GM18951 (cell line): Measurements from ENCODE around the gene CD74.

ENCODE experiments used
- POLR2A ChIP-seq: IDR thresholded peaks from 4 replicates; pipeline ENCODE4 v1.6.1; 2011; ENCODE audit warnings: mild to moderate bottlenecking; ENCODE audit not compliant: insufficient read length, insufficient read depth; ENCODE audit errors: extremely low read depth
- in situ Hi-C: fragments of 300-500 bp; cut with MboI; formaldehyde crosslinking; loops from one replicate; pipeline ENCODE4 v1.12.0; 2022; ENCODE audit warnings: low sequenced_read_pairs, mixed read lengths, inconsistent platforms; ENCODE audit not compliant: unreplicated experiment

CD74 gene

DNA sequence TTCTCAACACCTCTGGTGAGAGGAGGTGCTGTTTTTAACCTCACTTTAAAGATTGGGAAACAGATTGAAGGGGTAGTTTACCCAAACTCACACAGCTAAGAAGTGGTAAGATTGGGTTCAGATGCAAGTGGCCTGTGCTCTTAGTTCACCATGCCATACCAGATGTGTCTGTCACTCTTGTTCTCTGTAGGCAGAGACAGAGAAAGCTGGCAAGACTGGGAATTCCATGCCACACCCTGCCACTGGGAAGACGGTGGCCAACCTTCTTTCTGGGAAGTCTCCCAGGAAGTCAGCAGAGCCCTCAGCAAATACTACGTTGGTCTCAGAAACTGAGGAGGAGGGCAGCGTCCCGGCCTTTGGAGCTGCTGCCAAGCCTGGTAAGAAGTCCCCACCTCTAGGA lies 44.2 kb downstream of the CD74 start:
- TF ChIP-seq POLR2A, result no peak
- in situ Hi-C loops, result no loop called here

DNA sequence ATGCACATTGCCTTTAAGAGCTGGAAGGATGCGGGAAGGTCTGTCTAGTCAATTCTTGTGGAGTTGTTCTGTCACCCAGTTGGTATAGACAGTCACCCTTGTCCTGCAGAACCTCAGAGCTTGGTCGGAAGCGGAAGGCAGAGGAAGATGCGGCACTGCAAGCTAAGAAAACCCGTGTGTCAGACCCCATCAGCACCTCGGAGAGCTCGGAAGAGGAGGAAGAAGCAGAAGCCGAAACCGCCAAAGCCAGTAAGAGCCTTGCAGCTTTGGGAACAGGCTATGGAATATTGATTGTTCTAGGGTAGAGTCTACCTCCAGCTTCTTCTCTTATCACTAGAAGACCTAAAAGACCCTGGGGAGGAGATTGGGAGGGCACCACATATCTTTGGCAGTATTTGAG lies 48.7 kb downstream of the CD74 start:
- TF ChIP-seq POLR2A, result no peak
- in situ Hi-C loops, result no loop called here

- in situ Hi-C loops, result no loop called here
- no peak for TF ChIP-seq POLR2A
Measured at GRCh38 chr5:150363185-150363584, 49.5 kb downstream of the CD74 start.

- in situ Hi-C loops, result no loop called here
- no peak for TF ChIP-seq POLR2A
Measured at GRCh38 chr5:150361301-150361700, 51.4 kb downstream of the CD74 start.

DNA sequence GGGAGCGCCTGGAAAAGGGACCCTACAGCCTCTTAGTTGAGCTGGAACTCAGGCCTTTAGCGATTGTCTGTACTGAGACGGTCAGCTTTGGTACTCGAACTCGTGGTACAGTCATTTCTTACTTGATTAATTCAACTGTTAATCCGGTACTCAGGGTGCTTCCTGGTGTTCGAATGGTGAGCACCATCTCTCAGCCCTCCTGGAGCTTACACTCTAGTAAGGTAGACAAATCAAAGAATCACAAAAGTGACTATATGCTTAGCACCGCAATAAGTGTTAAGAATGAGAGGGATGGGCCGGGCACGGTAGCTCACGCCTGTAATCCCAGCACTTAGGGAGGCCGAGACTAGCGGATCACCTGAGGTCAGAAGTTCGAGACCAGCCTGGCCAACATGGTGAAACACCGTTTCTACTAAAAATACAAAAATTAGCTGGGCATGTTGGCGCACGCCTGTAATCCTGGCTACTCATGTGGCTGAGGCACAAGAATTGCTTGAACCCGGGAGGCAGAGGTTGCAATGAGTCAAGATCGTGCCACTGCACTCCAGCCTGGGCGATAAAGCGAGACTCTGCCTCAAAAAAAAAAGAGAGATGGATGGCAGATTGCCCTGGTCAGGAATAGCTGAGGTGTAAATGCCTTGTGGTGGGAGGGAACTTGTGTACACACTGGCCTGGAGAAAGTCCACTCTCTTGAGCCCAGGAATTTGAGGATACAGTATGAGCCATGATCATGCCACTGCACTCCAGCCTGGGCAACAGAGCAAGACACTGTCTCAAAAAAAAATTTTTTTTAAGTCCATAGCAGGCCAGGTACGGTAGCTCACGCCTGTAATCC lies 54.2 kb downstream of the CD74 start:
- in situ Hi-C loops, result no loop called here
- TF ChIP-seq POLR2A, result no peak

DNA sequence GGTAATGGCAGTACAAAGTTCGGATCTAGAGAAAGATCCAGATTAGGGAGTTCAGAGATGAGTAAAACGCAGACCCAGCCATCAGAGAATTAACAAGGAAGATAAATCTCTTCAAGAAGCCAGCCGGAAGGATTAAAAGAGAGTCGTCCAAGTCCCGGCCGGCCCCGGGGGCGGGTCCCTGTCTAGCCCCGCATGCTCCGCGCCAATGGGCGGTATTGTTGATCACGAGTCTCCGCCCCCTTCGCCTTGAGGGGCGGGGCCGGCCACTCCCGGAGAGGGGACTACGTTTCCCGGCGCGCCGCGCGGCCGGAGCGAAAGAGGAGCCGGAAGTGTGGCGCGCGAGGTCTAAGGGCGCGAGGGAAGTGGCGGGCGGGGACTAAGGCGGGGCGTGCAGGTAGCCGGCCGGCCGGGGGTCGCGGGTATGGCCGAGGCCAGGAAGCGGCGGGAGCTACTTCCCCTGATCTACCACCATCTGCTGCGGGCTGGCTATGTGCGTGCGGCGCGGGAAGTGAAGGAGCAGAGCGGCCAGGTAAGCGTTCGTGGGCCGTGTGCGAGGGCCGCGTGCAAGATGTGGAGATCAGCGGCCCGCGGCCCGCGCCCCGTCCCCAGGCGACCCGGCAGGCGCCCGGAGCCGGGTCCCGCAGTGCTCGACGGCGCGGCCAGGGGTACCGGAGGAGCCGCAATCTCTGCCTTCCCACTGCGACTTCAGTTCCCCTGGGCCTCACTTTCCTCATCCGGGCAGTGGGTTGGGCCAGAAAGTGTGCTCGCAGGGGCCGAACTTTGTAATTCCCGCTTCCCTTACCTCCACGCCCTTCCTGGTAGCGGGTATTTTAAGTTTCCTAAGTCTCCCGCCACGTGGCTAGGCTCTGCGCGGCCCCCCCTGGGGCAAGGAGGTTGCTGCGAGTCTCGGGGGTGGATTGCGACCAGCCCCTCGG lies 55.1 kb downstream of the CD74 start, which contains the start of gene TCOF1:
TCOF1 (plus strand) TSS at position 372 of the 935 bp plus-strand sequence; CDS start at position 422, 50 bp downstream.
- peak; percentile 61 for TF ChIP-seq POLR2A
- in situ Hi-C loops, result no loop called here

- in situ Hi-C loops, result no loop called here
- no peak for TF ChIP-seq POLR2A
Measured at GRCh38 chr5:150356575-150357294, 56.0 kb downstream of the CD74 start.

DNA sequence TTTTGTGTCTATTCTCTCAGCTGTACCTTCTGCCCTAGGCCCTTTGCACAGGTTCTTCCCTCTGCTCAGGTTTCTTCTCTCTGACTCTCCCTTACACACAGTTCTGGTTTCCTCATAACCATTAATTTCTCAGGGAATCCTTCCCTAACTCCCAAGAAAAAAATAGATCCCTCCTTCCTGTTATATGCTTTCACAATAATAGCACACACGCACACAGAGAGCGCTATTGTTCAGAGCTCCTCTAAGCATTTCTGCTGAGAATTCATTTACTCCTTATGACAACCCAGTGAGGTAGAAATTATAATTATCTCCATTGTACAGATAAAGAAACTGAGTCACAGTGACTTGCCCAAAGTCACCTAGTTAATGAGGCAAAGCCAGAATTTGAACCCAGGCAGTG lies 56.9 kb downstream of the CD74 start:
- in situ Hi-C loops, result no loop called here
- no peak for TF ChIP-seq POLR2A

GRCh38 chr5:150353032-150353675 lies 59.6 kb downstream of the CD74 start:
- no peak for TF ChIP-seq POLR2A
- in situ Hi-C loops, result no loop called here

DNA sequence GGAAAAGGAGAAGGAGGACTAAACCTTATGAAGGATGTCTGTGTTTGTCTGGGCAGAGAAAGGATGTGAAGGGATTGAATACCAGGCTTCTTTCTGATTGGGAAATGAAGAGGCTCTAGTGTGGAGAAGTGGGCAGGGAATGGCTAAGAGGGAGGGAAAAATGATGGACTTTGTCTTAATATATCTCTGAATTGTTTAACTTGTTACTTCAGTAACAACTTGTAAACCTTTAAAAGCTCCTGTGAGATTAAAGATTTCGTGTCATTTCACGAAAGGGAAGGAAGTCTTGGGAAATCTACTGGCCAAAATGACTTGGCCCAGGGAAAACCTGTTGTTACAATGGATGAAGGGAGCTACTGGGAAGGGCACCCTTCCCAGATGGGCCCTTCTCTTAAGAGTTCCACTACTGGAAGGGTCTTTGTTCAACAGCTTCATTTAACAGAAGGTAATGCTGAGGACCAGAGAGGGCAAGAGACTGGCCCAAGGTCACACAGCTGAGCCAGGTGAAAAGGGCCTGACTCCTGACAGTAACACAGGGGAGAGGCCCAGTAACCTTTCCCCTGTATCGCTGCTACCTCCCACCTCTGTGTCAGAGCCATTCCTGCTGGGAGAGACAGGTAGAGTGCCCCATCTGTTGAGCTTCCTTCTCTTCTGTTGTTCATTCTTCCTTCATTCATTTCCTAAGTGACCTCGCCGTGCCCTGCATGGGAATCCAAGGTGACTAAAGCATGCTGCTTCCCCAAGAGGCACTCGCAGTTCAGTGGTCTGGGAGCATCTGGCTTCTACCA lies 60.3 kb downstream of the CD74 start:
- in situ Hi-C loops, result no loop called here
- TF ChIP-seq POLR2A, result no peak
